Measurements from ENCODE around the gene TBC1D22A. TPM values are rescaled to one million over a fixed set of nuclear protein-coding genes. Genes with fewer than 3 reads are reported as not detected.

Gene TBC1D22A
- polyA plus RNA-seq, 1 of the 3 experiments (the other 2 are of a cell fraction) = 16.5 TPM

DNA sequence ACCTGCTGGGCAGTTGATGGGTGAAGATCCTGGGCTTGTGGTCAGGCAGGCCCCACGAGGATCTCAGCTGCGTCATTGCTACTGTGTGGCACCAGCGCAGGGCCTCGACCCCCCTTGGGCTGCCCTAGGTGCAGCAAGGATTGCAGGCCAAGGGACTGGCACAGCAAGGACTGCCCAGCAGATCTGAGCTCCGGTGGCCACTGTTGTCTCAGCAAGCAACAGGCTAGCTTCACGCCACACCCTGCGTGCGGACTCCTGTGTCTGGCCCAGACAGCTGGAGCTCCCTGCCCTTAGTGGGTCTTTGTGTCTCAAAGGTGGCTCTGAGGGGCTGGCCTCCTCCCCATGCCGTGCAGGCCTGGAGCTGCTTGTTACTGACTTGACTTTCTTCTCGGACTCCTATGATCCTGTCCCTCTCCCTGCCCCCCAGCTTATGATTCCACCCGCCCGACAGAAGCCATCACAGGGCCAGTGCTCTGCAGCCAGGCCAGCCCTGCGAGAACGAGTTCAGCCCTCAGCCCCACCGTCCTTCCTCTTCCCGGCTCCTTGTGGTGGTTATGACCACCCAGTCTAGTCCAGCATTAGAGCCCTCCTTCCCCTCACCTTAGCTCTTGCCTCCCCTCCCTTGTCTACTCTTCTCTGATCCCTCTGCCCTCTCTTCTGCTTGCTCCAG lies 295.6 kb downstream of the TBC1D22A start:
- DNase-seq = no peak
- H3K36me3 ChIP-seq (replicated peaks in 1 of 2; ENCODE audit: control insufficient read depth in 1 of 2, insufficient read depth in 2 of 2, low read length in 1 of 2) = peaks cover 0 to 2% of the 10 kb centered on the region in 2 experiments
- H3K4me3 ChIP-seq (ENCODE audit: low read depth in 2 of 2, low read length in 1 of 2) = no peak overlapping the region
- 98% methylated on average over 12 of the region's 16 CpGs for WGBS (ENCODE audit: low lambda C conversion rate)
- H3K9me2 ChIP-seq = no peaks in the 10 kb centered on the region
- no peak overlapping the region for H3K9ac ChIP-seq
- ChIA-PET CTCF (no interaction called here), POLR2A (interaction anchor here (1.1 kb wide), 1 partner anchor 9 kb away, joined by 3 read pairs; no protein-coding TSS in a partner anchor)
- H3K27me3 ChIP-seq (ENCODE audit: insufficient read depth) = no peaks in the 10 kb centered on the region
- no peaks in the 10 kb centered on the region for H3K9me3 ChIP-seq
- H3F3A ChIP-seq (replicated peaks; ENCODE audit: insufficient read depth) = no peaks in the 10 kb centered on the region
- no peak overlapping the region for H3K27ac ChIP-seq (ENCODE audit: low read depth in 2 of 2, low read length in 1 of 2)
- H2AFZ ChIP-seq (ENCODE audit: low read depth) = no peak overlapping the region
- TF ChIP-seq SMC3 (IDR thresholded peaks at IDR 0.05; ENCODE audit: low read depth, low read length) (no peak), RXRA (IDR thresholded peaks at IDR 0.05; ENCODE audit: borderline replicate concordance, low read depth) (no peak), GATA2 (CRISPR knock-in tag; IDR thresholded peaks at IDR 0.05) (no peak)
- TF ChIP-seq, protein P1, sequence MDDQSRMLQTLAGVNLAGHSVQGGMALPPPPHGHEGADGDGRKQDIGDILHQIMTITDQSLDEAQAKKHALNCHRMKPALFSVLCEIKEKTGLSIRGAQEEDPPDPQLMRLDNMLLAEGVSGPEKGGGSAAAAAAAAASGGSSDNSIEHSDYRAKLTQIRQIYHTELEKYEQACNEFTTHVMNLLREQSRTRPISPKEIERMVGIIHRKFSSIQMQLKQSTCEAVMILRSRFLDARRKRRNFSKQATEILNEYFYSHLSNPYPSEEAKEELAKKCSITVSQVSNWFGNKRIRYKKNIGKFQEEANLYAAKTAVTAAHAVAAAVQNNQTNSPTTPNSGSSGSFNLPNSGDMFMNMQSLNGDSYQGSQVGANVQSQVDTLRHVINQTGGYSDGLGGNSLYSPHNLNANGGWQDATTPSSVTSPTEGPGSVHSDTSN (IDR thresholded peaks at IDR 0.05) = no peak
- H4K20me1 ChIP-seq (ENCODE audit: insufficient read depth) = no peaks in the 10 kb centered on the region
- H3K4me1 ChIP-seq (ENCODE audit: control insufficient read depth in 1 of 2, insufficient read depth in 2 of 2, low read depth in 1 of 2, low read length in 1 of 2) = no peaks in the 10 kb centered on the region
- H3K79me2 ChIP-seq (ENCODE audit: insufficient read depth) = no peaks in the 10 kb centered on the region
- no peak overlapping the region for H3K4me2 ChIP-seq

DNA sequence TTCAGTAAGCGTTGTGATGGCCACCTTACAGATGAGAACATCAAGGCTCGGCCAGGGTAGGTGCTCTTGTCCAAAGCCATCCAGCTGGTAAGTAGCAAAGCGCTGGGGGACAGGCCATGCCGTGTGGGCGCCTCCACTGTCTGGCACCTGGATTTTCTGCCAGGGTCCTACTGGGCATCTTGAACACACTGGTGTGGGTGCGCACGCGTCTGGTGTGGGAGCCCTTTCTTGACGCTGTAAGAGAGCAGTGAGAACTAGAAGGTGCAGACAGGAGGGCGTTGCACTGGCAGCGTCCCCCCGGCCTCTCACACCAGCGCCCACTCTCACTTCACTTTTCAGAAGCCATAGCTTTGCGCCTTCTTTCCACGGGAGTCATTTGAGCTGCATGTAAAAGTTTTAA lies 296.6 kb downstream of the TBC1D22A start:
- no peak for DNase-seq
- CTCF ChIA-PET = no interaction called here
- Histone ChIP-seq H3K27ac (ENCODE audit: low read depth in 2 of 2, low read length in 1 of 2) (no peak overlapping the region), H3K4me1 (ENCODE audit: control insufficient read depth in 1 of 2, insufficient read depth in 2 of 2, low read depth in 1 of 2, low read length in 1 of 2) (no peaks in the 10 kb centered on the region; a peak in 1 of 4 replicates), H3K9me3 (no peaks in the 10 kb centered on the region), H3K36me3 (replicated peaks in 1 of 2; ENCODE audit: control insufficient read depth in 1 of 2, insufficient read depth in 2 of 2, low read length in 1 of 2) (peaks cover 0 to 2% of the 10 kb centered on the region in 2 experiments), H3F3A (replicated peaks; ENCODE audit: insufficient read depth) (no peaks in the 10 kb centered on the region), H3K4me2 (no peak overlapping the region), H3K4me3 (ENCODE audit: low read depth in 2 of 2, low read length in 1 of 2) (no peak overlapping the region), H3K9ac (no peak overlapping the region), H3K9me2 (no peaks in the 10 kb centered on the region), H4K20me1 (ENCODE audit: insufficient read depth) (no peaks in the 10 kb centered on the region), H3K27me3 (ENCODE audit: insufficient read depth) (no peaks in the 10 kb centered on the region), H2AFZ (ENCODE audit: low read depth) (no peak overlapping the region), H3K79me2 (ENCODE audit: insufficient read depth) (no peaks in the 10 kb centered on the region)
- TF ChIP-seq EP300 (IDR thresholded peaks at IDR 0.05; ENCODE audit: borderline replicate concordance in 1 of 2, low read depth in 1 of 2, low read length in 1 of 2) (no peak), SMC3 (IDR thresholded peaks at IDR 0.05; ENCODE audit: low read depth, low read length) (no peak), JUND (IDR thresholded peaks at IDR 0.05) (no peak), RFX5 (IDR thresholded peaks at IDR 0.05; ENCODE audit: low read length) (no peak), FOXJ3 (CRISPR knock-in tag; IDR thresholded peaks at IDR 0.05) (no peak), TAF1 (IDR thresholded peaks at IDR 0.05; ENCODE audit: borderline replicate concordance, low read depth, low read length) (no peak), RCOR1 (IDR thresholded peaks at IDR 0.05; ENCODE audit: low read length) (no peak), YY1 (IDR thresholded peaks at IDR 0.05; ENCODE audit: low read depth) (no peak), SIN3A (IDR thresholded peaks at IDR 0.05; ENCODE audit: borderline replicate concordance, low read depth, low read length) (no peak), NRF1 (IDR thresholded peaks at IDR 0.05; ENCODE audit: low read depth, low read length) (no peak), POLR2AphosphoS5 (IDR thresholded peaks at IDR 0.05; ENCODE audit: low read depth, low read length) (no peak)
- TF ChIP-seq, protein P2, sequence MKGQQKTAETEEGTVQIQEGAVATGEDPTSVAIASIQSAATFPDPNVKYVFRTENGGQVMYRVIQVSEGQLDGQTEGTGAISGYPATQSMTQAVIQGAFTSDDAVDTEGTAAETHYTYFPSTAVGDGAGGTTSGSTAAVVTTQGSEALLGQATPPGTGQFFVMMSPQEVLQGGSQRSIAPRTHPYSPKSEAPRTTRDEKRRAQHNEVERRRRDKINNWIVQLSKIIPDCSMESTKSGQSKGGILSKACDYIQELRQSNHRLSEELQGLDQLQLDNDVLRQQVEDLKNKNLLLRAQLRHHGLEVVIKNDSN (IDR thresholded peaks at IDR 0.05; ENCODE audit: borderline replicate concordance, low read depth) = no peak
- TF ChIP-seq, protein P3, sequence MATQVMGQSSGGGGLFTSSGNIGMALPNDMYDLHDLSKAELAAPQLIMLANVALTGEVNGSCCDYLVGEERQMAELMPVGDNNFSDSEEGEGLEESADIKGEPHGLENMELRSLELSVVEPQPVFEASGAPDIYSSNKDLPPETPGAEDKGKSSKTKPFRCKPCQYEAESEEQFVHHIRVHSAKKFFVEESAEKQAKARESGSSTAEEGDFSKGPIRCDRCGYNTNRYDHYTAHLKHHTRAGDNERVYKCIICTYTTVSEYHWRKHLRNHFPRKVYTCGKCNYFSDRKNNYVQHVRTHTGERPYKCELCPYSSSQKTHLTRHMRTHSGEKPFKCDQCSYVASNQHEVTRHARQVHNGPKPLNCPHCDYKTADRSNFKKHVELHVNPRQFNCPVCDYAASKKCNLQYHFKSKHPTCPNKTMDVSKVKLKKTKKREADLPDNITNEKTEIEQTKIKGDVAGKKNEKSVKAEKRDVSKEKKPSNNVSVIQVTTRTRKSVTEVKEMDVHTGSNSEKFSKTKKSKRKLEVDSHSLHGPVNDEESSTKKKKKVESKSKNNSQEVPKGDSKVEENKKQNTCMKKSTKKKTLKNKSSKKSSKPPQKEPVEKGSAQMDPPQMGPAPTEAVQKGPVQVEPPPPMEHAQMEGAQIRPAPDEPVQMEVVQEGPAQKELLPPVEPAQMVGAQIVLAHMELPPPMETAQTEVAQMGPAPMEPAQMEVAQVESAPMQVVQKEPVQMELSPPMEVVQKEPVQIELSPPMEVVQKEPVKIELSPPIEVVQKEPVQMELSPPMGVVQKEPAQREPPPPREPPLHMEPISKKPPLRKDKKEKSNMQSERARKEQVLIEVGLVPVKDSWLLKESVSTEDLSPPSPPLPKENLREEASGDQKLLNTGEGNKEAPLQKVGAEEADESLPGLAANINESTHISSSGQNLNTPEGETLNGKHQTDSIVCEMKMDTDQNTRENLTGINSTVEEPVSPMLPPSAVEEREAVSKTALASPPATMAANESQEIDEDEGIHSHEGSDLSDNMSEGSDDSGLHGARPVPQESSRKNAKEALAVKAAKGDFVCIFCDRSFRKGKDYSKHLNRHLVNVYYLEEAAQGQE (IDR thresholded peaks at IDR 0.05; ENCODE audit: low read depth, low read length) = no peak
- whole genome bisulfite sequencing (ENCODE audit: low lambda C conversion rate) = 94% methylated on average over 12 of the region's 15 CpGs
- POLR2A ChIA-PET = no interaction called here
